SIG-M5 treated with dmso at 0.1 percent for 504 hours (cell line): Measurements from ENCODE around the gene RNF220.

Experiments used
- DNase-seq: peaks from one replicate; lab custom pipeline; 2025; ENCODE audit not compliant: unreplicated experiment; lab: John Stamatoyannopoulos, UW

RNF220 gene

DNA sequence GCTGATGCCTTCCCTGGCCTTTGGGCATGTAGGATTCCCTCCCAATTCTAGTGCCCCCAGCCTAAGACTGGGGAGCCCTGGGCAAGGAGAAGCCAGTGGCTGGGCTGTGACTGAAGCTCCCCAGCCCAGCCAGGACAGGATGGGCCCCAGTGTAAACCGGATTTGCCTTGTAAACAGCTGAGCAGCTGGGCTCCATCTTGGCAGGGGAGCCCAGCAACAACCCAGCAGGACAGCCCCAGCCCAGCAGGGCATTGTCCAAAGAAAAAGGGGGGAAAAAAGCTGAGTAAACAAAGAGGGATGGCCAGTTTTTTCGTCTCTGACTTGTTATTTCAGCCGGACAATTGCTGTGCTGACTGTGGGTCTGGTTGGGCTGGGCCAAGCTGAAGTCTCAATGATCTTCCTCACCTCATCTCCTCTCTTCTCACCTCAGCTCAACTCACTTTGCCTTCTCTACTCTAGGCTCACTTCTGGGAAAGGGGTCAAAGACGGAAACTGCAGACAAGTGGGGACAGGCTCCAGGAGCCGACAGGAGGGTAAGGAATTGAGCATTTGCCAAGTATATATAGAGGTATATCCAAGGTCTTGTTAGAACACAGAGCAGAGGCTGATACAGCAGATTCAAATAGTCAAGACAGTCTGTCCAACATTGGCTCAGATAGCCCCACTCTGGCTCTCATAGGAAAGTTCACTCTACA, 171.5 kb downstream of the RNF220 start:
- DNase-seq = no peak

GRCh38 chr1:44581205-44581604, 176.2 kb downstream of the RNF220 start:
- DNase-seq = no peak

DNA sequence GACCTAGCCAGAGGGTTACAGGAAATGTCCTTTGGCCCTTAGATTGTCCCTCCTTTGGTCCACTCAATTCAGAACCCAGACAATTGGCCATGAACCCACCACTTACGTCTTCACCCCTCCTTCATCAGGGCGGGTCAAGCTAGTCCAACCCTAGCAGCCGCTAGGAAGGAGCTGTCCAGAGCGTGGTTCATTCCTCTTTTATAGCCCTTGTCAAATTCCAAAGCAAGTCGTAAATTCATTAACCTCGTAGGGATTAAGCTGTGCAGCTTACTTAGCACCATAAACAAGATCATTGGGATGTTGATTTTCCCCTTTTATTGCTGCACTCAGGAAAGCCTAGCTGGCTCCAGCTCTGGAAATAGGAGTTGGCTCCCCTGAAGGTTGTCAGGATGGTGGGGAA, 179.1 kb downstream of the RNF220 start:
- DNase-seq = no peak

DNA sequence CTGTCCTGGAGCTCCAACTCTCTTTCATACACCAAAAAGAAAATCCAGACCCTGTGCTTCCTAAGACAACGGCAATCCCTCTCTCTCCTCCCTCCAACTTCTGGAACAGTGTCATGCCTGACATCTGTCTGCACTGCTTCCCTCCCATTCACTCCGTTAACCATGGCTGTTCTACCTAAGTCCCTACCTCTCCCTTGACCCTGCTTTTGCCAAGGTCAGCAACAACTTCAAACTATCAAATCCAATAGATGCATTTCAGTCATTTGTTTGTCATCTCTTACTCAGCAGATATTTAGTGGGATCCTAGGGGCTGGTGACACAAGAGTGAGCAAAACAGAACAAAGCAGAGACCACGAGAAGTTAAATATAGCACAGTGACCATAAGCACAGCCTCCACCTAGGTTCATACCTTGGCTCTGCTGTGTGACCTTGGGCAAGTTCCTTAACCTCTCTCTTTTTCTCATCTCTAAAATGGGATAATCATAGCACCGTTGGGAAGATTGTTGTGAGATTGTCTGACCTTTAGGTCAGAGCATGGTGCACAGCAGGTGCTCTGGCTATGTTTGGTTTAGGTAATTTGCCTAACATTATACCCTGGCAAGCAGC, 180.4 kb downstream of the RNF220 start:
- no peak for DNase-seq

GRCh38 chr1:44587796-44588460, 182.9 kb downstream of the RNF220 start:
- DNase-seq = no peak

- DNase-seq = no peak
These were observed 183.6 kb downstream of the RNF220 start for GRCh38 chr1:44588551-44589210.

- DNase-seq = no peak
These were observed 185.4 kb downstream of the RNF220 start for GRCh38 chr1:44590475-44590874.

DNA sequence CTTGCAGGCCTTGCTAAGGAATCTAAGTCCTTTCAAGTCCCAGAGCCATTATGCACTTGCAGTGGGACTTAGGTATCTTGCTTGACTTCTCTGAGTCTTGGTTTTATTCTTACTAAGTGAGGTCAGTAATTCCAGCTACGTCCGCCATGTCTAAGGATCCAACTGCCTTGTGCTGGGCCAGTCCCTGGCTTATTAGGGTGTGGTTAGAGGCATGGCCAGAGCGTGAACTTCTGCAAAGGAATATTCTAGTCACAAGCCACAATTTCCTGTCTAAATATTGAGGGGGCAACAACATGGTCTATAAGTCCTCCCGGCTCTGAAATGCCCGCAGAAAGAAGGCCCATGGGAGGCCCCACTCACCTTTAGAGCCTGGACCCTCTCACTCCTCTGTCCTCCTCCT, 186.3 kb downstream of the RNF220 start:
- no peak for DNase-seq

DNA sequence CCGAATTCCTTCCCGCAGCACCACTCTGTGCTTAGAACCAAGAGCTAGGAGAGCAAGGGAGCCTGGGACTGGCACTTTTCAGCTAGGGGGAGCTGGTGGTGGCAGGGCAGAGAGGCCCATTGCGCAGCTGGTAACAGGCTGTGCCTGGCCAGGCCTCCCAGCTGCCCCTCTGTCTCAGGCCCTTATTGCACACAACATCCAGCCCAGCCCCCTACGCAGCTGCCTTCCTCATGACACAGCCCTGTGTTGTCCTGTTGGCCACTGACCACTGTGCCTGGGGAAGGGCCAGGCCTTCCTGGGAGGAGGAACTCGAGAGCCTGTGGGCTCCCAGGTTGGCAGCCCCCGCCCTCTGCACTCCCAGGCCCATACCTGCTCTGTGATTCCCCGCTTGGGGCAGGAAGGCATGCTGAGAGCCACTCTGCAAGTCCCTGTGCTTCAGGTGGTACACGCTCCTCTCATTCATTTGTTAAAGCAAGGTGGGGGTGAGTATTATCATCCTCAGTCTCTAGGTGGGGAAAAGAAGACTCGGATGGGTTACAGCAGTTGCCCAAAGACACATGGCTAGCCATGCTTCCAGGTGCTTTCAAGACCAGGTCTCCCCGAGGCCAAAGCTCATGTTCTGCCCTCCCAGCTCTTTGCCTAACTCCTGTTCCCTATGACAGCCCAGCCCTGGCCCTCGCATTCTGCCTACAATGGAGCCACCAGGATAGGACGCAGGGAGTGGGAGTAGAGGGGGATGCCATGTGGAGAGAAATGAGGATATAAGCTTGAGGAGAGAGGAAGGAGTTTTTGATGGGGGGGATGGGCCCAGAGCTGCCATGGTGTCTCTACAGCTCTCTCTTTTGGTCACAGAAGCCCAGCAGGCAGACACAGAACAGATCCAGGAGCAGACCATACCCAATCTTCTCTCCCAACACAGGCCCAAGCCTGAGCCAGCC, 187.4 kb downstream of the RNF220 start:
- no peak for DNase-seq

GRCh38 chr1:44594353-44594752, 189.3 kb downstream of the RNF220 start:
- DNase-seq = no peak

DNA sequence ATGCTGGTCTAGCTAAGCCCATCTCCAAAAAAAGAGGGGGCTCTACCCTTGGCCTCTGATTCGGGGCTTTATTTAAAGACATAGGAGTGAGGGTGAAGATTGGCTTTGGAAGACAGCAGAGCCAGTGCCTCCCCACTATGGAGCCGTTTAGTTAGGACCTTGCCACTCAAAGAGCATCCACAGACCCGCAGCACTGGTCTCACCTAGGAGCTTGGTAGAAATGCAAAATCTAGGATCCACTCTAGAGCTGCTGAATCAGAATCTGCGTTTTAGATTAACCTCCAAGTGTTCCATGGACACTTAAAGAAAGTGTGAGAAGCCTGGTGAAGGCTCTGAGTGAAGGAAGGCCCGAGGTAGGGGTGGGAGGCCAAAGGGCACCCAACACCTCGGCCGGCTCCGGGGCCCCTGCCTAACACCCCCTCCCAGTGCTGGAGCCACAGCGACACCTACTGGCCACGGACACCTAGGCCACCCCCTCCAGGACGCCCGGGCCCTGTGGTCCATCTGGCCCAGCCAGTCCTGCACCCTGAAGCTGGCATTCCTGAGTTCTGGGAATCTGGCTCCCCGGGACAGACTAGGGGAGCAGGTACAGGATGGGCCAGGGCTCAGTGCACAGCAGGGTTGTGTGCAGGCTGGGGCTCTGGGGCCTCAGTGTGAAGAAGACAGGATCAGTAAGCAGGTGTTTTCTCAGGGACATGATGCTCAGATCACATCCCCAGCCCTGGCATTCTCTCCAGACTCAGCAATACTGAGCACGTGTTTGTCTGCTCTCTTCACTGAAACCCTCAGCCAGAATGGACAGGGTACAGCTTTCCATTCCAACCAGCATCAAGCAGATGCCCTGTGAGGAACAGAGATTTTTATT, 190.0 kb downstream of the RNF220 start:
- DNase-seq = peak; percentile 29

- no peak for DNase-seq
These were observed 191.5 kb downstream of the RNF220 start for GRCh38 chr1:44596511-44596910.

DNA sequence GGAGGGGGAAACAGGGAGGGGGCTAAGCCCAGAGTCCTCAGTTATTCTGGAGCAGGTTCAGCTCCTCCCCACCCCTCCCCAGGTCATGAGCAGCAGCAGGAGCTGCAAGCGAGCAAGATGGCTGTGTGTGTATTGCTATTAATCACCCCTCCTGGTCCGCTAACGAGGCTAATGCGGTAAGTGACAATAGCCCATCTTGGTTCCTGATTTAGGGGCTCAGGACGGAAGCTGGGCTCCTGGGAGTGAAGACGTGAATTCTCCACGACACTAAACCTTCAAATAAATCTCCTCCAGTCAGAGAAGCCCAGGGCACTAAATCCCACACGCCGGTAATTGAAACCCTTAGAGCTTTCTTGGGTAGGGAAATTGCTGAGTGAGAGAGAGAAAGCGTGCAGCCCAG, 193.1 kb downstream of the RNF220 start:
- no peak for DNase-seq

GRCh38 chr1:44602634-44603628, 197.9 kb downstream of the RNF220 start:
- no peak for DNase-seq

DNA sequence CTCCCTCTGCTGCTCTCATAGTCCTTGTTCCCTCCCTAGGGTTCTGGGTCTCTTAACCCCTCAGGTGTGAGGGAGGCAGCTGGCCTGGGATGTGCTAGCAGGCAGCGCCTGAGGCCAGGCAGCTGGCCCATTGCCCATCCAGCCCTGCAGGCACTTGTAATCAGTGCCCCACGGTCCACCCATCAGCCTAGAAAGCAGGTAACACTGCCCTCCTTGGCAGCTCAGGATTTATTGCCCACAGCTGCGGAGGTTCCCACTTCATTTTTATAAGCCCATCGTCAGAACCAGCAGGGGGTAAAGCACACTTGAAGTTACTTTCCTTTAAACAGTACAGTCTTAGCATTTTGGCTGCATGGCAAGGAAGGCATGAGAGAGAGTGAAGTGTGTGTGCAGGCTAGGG, 198.7 kb downstream of the RNF220 start:
- no peak for DNase-seq

GRCh38 chr1:44604157-44604955, 199.3 kb downstream of the RNF220 start:
- DNase-seq = no peak

- no peak for DNase-seq
These were observed 201.0 kb downstream of the RNF220 start for GRCh38 chr1:44605914-44606615.
